Tibial nerve (tissue), 4 donors: ENCODE measurements around the gene MAP3K15. TPM values are rescaled to one million over a fixed set of nuclear protein-coding genes. Genes with fewer than 3 reads are reported as not detected.
"Not testable (repeated sequence)": the region's sequence is repeated elsewhere in the genome, so short reads cannot be mapped to it uniquely, and the experiment has no call there.

Experiments used
- DNase-seq, 2 donors: peaks; one replicate each; pipeline ENCODE4 v3.0.0-alpha.2; 2019; ENCODE audit warnings: low spot score in 2 of 2
- H3K27ac ChIP-seq, 4 donors: fragments of 200-600 bp; sonication (generic) in 3 of 4; one replicate each; pipeline ENCODE4 v1.5.1; 2017 to 2019; ENCODE audit warnings: mild to moderate bottlenecking in 1 of 4
- H3K27me3 ChIP-seq, 2 donors: fragments of 200-600 bp; sonication (generic) in 1 of 2; one replicate each; pipeline versions ENCODE4 v1.5.1 to v1.6.0; 2017 to 2019
- H3K36me3 ChIP-seq, 3 donors: fragments of 200-600 bp; sonication (generic); one replicate each; pipeline ENCODE4 v1.5.1; 2018 to 2019
- H3K4me1 ChIP-seq, 4 donors: fragments of 200-600 bp; sonication (generic) in 3 of 4; one replicate each; pipeline ENCODE4 v1.5.1; 2017 to 2019
- H3K4me3 ChIP-seq, 4 donors: fragments of 200-600 bp; sonication (generic) in 3 of 4; one replicate each; pipeline ENCODE4 v1.5.1; 2017 to 2019; ENCODE audit warnings: mild to moderate bottlenecking in 1 of 4, moderate library complexity in 1 of 4
- H3K9me3 ChIP-seq, 4 donors: fragments of 200-600 bp; sonication (generic) in 3 of 4; one replicate each; pipeline ENCODE4 v1.5.1; 2017 to 2019
- CTCF ChIP-seq, 5 experiments: fragments of 200-600 bp in 3 of 5; fragments of 450-650 bp in 2 of 5; sonication (generic) in 3 of 5; IDR thresholded peaks; one replicate each; pipeline ENCODE4 v1.5.1; 2016 to 2019; ENCODE audit warnings: antibody characterized with exemption in 5 of 5, mild to moderate bottlenecking in 3 of 5, moderate library complexity in 2 of 5
- EP300 ChIP-seq, 2 donors: sonication (generic); formaldehyde crosslinking; IDR thresholded peaks; one replicate each; pipeline ENCODE4 v1.6.1; 2017; ENCODE audit warnings: antibody characterized with exemption in 2 of 2, mild to moderate bottlenecking in 1 of 2
- POLR2A ChIP-seq, 2 donors: fragments of 450-650 bp; IDR thresholded peaks; one replicate each; pipeline ENCODE4 v1.6.1; 2017; ENCODE audit warnings: antibody characterized with exemption in 2 of 2, mild to moderate bottlenecking in 2 of 2, moderate library complexity in 2 of 2
- WGBS, 2 donors: methylation state at CpG; one replicate each; pipeline ENCODE4 v1.1.5; 2018; 5-methylcytosine and 5-hydroxymethylcytosine counted together
- total RNA-seq, 4 donors: library from RNA; depleted of rRNA; stranded (reverse); fragments of >200 nt; gene quantifications; one replicate each; pipeline ENCODE4 v1.1.0, GENCODE V29; 2016

Gene MAP3K15
- total RNA-seq, 4 donors from 2014 or later = not detected

- DNase-seq = no peak
- Histone ChIP-seq H3K36me3 (no peaks in the 10 kb centered on the region), H3K27ac (no peak overlapping the region), H3K27me3 (no peaks in the 10 kb centered on the region), H3K9me3 (no peaks in the 10 kb centered on the region), H3K4me3 (no peak overlapping the region), H3K4me1 (no peaks in the 10 kb centered on the region)
- TF ChIP-seq CTCF (IDR thresholded peaks at IDR 0.05) = no peak
- TF ChIP-seq POLR2A (IDR thresholded peaks at IDR 0.05) = no peak
- TF ChIP-seq EP300 (IDR thresholded peaks at IDR 0.05) = no peak
- WGBS, 2 donors = 83 to 85% methylated on average over 3 to 4 of the region's 4 CpGs
These were observed 57.6 kb downstream of the MAP3K15 start for GRCh38 chrX:19457662-19458061.

- no peaks in the 10 kb centered on the region for H3K9me3 ChIP-seq
- no peaks in the 10 kb centered on the region for H3K27me3 ChIP-seq
- TF ChIP-seq POLR2A (IDR thresholded peaks at IDR 0.05) (no peak), CTCF (IDR thresholded peaks at IDR 0.05) (no peak), EP300 (IDR thresholded peaks at IDR 0.05) (no peak)
These were observed 67.2 kb downstream of the MAP3K15 start for GRCh38 chrX:19448077-19448476.

GRCh38 chrX:19446397-19446796 lies 68.9 kb downstream of the MAP3K15 start:
- DNase-seq = no peak
- 91 to 95% methylated on average over 4 of the region's 4 CpGs for WGBS, 2 donors
- no peaks in the 10 kb centered on the region for H3K9me3 ChIP-seq

More at GRCh38 chrX:19448077-19448476, 67.2 kb downstream of the MAP3K15 start:
- WGBS, 2 donors = 74 to 98% methylated on average over 7 of the region's 7 CpGs
- no peaks in the 10 kb centered on the region for H3K36me3 ChIP-seq
- DNase-seq = no peak
- H3K4me1 ChIP-seq = no peaks in the 10 kb centered on the region
- H3K27ac ChIP-seq = no peak overlapping the region
- no peak overlapping the region for H3K4me3 ChIP-seq

GRCh38 chrX:19445772-19446171 lies 69.5 kb downstream of the MAP3K15 start:
- H3K36me3 ChIP-seq, H3K4me3 ChIP-seq, H3K27ac ChIP-seq, DNase-seq, H3K9me3 ChIP-seq, H3K4me1 ChIP-seq, H3K27me3 ChIP-seq: not testable (repeated sequence)
- 84 to 89% methylated on average over 9 to 10 of the region's 10 CpGs for WGBS, 2 donors

More at GRCh38 chrX:19446397-19446796, 68.9 kb downstream of the MAP3K15 start:
- no peaks in the 10 kb centered on the region for H3K4me1 ChIP-seq
- no peaks in the 10 kb centered on the region for H3K36me3 ChIP-seq
- H3K4me3 ChIP-seq = no peak overlapping the region
- TF ChIP-seq CTCF (IDR thresholded peaks at IDR 0.05) (no peak), POLR2A (IDR thresholded peaks at IDR 0.05) (no peak), EP300 (IDR thresholded peaks at IDR 0.05) (no peak)
- H3K27ac ChIP-seq = no peak overlapping the region
- H3K27me3 ChIP-seq = no peaks in the 10 kb centered on the region

- H3K4me1 ChIP-seq = no peaks in the 10 kb centered on the region
- WGBS, 2 donors = 79 to 91% methylated on average over 9 to 10 of the region's 10 CpGs
- no peak for DNase-seq
- TF ChIP-seq CTCF (IDR thresholded peaks at IDR 0.05) (no peak), POLR2A (IDR thresholded peaks at IDR 0.05) (no peak), EP300 (IDR thresholded peaks at IDR 0.05) (no peak)
- no peak overlapping the region for H3K27ac ChIP-seq
- no peaks in the 10 kb centered on the region for H3K9me3 ChIP-seq
- no peaks in the 10 kb centered on the region for H3K27me3 ChIP-seq
- H3K4me3 ChIP-seq = no peak overlapping the region
- H3K36me3 ChIP-seq = no peaks in the 10 kb centered on the region
These were observed 71.3 kb downstream of the MAP3K15 start for GRCh38 chrX:19443869-19444526.
